HL-60 (cell line): ENCODE data around the gene ZCCHC24.

Source experiments
- CTCF ChIP-seq: IDR thresholded peaks from one replicate; pipeline ENCODE4 v1.5.1; 2011; ENCODE audit warnings: low read length, control low read depth, inconsistent platforms; ENCODE audit not compliant: insufficient read depth
- REST ChIP-seq: IDR thresholded peaks from 2 replicates; pipeline ENCODE4 v1.6.1; 2012; ENCODE audit warnings: low read depth; ENCODE audit not compliant: insufficient replicate concordance
- SPI1 ChIP-seq: IDR thresholded peaks from 2 replicates; pipeline ENCODE4 v1.6.1; 2012; ENCODE audit warnings: low read depth, mild to moderate bottlenecking, borderline replicate concordance

- no peak for TF ChIP-seq CTCF
- no peak for TF ChIP-seq SPI1
- TF ChIP-seq REST: no peak
Observed at GRCh38 chr10:79353726-79354125, 91.7 kb downstream of the ZCCHC24 start.
